Mucosa of descending colon (tissue), 3 donors: Measurements from ENCODE around the gene AADACL4. TPM values are rescaled to one million over a fixed set of nuclear protein-coding genes. Genes with fewer than 3 reads are reported as not detected.

ENCODE experiments used
- ATAC-seq: fragments of 200-7000 bp; cut with Tn5 transposase; one replicate; pipeline ENCODE4 v1.9.1; 2020; ENCODE audit warnings: mild to moderate bottlenecking, moderate library complexity
- DNase-seq, 3 donors: peaks; one replicate each; pipeline ENCODE4 v3.0.0-alpha.2; 2020
- H3K36me3 ChIP-seq: fragments of 200-600 bp; one replicate; pipeline ENCODE4 v1.8.0; 2021; ENCODE audit warnings: low read depth, mild to moderate bottlenecking
- H3K4me1 ChIP-seq: fragments of 200-600 bp; one replicate; pipeline ENCODE4 v1.8.0; 2021; ENCODE audit warnings: low read depth, mild to moderate bottlenecking
- H3K4me3 ChIP-seq: fragments of 200-600 bp; one replicate; pipeline ENCODE4 v1.8.0; 2021; ENCODE audit warnings: mild to moderate bottlenecking
- H3K9me3 ChIP-seq: fragments of 200-600 bp; one replicate; pipeline ENCODE4 v1.8.0; 2021; ENCODE audit warnings: mild to moderate bottlenecking
- intact Hi-C, 2 donors: fragments of 100-400 bp; cut with DNase I in 1 of 2; cut with micrococcal nuclease in 1 of 2; formaldehyde crosslinking; loops; one replicate each; pipeline versions ENCODE4 v1.11.0 to v1.11.1; 2022; cut with DNase I, micrococcal nuclease
- total RNA-seq, 3 donors: library from RNA; stranded (reverse); fragmentation: NEBNext Ultra II Directional in 2 of 3; extraction: Animal tissue kit (Norgen Biotek cat#: 25700) in 2 of 3; gene quantifications; one replicate each; pipeline versions ENCODE4 v1.2.1 to v1.2.4, GENCODE V29; 2021 to 2023
- TF ChIP-seq, protein P1 (sequence below): fragments of 200-600 bp; IDR thresholded peaks from one replicate; pipeline ENCODE4 v1.8.0; 2022; ENCODE audit warnings: antibody characterized with exemption, mild to moderate bottlenecking
- donor health status: DM: no; HTN: no; CAD: no; lungs with moderate emphysema.
- donor health status: DM: no; HTN: no; CAD: no.
- donor health status: DM: no; HTN: yes; CAD: no.

The AADACL4 gene
- total RNA-seq, 3 donors from 2014 or later = not detected

GRCh38 chr1:12617511-12617900, 26.4 kb upstream of the AADACL4 start:
- peak overlapping the region; percentile 76 for H3K4me3 ChIP-seq
- TF ChIP-seq, protein P1, sequence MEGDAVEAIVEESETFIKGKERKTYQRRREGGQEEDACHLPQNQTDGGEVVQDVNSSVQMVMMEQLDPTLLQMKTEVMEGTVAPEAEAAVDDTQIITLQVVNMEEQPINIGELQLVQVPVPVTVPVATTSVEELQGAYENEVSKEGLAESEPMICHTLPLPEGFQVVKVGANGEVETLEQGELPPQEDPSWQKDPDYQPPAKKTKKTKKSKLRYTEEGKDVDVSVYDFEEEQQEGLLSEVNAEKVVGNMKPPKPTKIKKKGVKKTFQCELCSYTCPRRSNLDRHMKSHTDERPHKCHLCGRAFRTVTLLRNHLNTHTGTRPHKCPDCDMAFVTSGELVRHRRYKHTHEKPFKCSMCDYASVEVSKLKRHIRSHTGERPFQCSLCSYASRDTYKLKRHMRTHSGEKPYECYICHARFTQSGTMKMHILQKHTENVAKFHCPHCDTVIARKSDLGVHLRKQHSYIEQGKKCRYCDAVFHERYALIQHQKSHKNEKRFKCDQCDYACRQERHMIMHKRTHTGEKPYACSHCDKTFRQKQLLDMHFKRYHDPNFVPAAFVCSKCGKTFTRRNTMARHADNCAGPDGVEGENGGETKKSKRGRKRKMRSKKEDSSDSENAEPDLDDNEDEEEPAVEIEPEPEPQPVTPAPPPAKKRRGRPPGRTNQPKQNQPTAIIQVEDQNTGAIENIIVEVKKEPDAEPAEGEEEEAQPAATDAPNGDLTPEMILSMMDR = no peak
- H3K9me3 ChIP-seq = no peaks in the 10 kb centered on the region
- DNase-seq (peak in 2 of 3 donors; percentile 53 to 63), ATAC-seq (peak; percentile 3)
- peaks cover 18% of the 10 kb centered on the region for H3K4me1 ChIP-seq
- intact Hi-C loops = loop anchor here in 1 of 2 donors (10.0 kb wide), 1 partner anchor 143 kb away; no protein-coding TSS in a partner anchor
- H3K36me3 ChIP-seq = no peaks in the 10 kb centered on the region

GRCh38 chr1:12617901-12618660, 25.8 kb upstream of the AADACL4 start, which contains the start of gene DHRS3:
DHRS3 (minus strand) TSS chr1:12618210; CDS start chr1:12617348, 862 bp downstream.
- no peaks in the 10 kb centered on the region for H3K9me3 ChIP-seq
- DNase-seq = peak; percentile 84 to 92 (median 90)
- ATAC-seq = peak; percentile 64
- H3K4me3 ChIP-seq = peak within 1 kb of the TSS; percentile 76
- TF ChIP-seq, protein P1 = no peak
- intact Hi-C loops = loop anchor here in 1 of 2 donors (10.0 kb wide), 1 partner anchor 143 kb away; no protein-coding TSS in a partner anchor
- H3K4me1 ChIP-seq = peaks cover 18% of the 10 kb centered on the region
- H3K36me3 ChIP-seq = no peaks in the 10 kb centered on the region

DNA sequence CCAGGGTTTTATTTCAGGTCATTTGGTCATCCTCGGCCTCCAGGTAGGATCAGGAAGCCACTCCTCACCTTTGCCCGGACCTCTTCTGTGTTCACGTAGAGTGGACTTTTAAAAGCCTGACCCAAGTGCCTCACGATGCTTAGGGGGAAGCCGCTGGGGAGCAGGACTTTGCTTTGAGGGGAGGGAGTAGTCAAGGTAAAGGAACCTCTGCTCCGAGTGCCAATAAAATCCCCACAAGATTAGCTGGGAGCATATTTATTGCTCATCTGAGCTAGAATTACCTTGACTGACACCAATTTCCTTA, 25.3 kb upstream of the AADACL4 start:
- Histone ChIP-seq H3K4me3 (peak overlapping the region; percentile 29), H3K36me3 (no peaks in the 10 kb centered on the region), H3K4me1 (peaks cover 18% of the 10 kb centered on the region), H3K9me3 (no peaks in the 10 kb centered on the region)
- ATAC-seq (peak; percentile 9), DNase-seq (peak in 1 of 3 donors; percentile 55)
- intact Hi-C loops = loop anchor here in 1 of 2 donors (10.0 kb wide), 1 partner anchor 144 kb away; no protein-coding TSS in a partner anchor
- TF ChIP-seq, protein P1 = no peak

DNA sequence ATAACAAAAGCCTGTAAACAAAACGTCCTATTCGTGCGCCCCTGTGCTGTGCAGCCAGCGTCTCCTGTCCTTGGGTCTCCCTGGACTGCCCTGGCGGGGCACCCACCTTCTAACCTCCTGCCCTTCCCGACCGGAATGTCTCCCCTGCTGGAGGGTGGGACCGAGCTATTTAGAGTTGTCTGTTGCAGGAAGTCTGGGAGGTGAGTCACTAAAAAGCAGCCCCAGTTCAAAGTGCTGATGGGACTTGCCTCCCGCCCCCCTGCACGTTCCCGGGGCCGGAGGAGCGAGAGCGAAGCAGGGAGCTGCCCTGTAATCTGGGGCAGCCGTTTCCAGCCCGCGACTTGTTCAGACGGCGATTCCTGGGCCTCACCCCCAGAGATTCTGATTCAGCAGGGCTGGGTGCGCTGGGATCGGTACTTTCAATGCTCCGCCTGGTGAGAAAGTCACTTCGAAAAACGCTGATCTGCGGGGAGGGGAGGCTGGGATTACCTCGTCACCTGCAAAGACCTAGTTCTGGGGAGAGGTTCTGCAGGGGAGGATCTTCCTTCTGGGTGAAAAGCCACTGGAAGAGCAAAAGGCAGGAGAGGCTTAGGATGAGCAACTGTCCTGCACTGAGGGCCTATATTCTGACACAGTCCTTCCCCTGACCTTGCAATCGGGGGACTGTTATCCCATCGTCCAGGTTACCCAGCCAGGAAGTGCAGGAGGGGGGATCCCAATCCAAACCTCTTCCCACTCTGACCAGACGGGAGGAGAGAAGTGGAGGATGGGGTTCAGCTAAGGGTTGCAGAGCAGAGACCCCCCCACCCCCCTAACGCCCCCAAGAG, 24.7 kb upstream of the AADACL4 start:
- intact Hi-C loops = loop anchor here in 1 of 2 donors (10.0 kb wide), 1 partner anchor 144 kb away; no protein-coding TSS in a partner anchor
- no peaks in the 10 kb centered on the region for H3K9me3 ChIP-seq
- H3K4me3 ChIP-seq = no peak overlapping the region
- peaks cover 18% of the 10 kb centered on the region for H3K4me1 ChIP-seq
- ATAC-seq (peak; percentile 65), DNase-seq (peak; percentile 81 to 88 (median 86))
- H3K36me3 ChIP-seq = no peaks in the 10 kb centered on the region
- TF ChIP-seq, protein P1 = no peak

DNA sequence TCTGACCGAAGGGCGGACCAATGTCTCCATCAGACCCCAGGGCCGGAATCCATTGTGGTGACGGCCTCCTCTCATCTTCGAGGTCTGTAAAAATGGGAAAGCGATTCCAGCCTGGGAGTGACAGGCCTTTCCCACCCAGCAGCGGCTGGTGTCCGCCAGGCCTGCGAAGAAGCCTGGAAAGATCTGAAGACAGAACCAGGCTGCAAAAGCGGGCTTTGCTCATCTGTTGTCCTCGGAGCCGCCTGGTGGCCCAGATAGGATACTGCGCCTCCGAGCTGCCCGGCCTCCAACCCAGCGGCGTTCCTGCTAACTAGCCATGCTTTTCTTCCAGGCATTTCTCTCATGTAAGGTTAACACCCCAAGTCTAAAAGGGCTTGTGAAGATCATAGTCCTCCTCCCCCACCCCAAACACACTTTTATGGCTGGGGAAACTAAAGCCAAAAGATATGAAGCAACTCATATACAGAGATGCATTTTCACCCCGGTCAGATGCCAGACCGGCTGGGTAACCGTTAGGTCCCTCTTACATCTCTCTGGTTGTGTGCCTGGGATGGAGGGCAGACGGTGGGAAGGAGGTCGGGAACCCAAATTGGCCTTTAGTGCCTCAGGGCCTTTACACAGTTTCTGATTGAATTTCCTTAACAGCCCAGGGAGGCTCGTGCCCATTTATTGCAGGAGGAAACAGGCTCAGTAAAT, 23.9 kb upstream of the AADACL4 start:
- no peak overlapping the region for H3K4me3 ChIP-seq

More for the DNA sequence above, 23.9 kb upstream of the AADACL4 start:
- Histone ChIP-seq H3K9me3 (no peaks in the 10 kb centered on the region), H3K36me3 (no peaks in the 10 kb centered on the region), H3K4me1 (peaks cover 11% of the 10 kb centered on the region)
- peak; percentile 66 for ATAC-seq
- TF ChIP-seq, protein P1 = peak; percentile 92
- intact Hi-C loops = loop anchor here (10.0 kb wide), 3 partner anchors 145 to 305 kb away; no protein-coding TSS in a partner anchor
- DNase-seq = peak; percentile 88 to 92 (median 92)
